MM.1S (cell line): ENCODE data around the gene CEP63.

Source experiments
- DNase-seq: peaks from one replicate; pipeline ENCODE4 v3.0.0-alpha.2; 2015
- H2AFZ ChIP-seq: fragments of 300-600 bp; sonication (generic); 2 replicates; pipeline ENCODE4 v1.6.0; 2016; ENCODE audit warnings: antibody characterized with exemption, low read length
- H3F3A ChIP-seq: fragments of 300-600 bp; sonication (generic); 2 replicates; pipeline ENCODE4 v1.6.1; 2016; ENCODE audit warnings: mild to moderate bottlenecking, antibody characterized with exemption, low read length, moderate library complexity, mixed read lengths; ENCODE audit not compliant: insufficient read depth
- H3K27ac ChIP-seq: fragments of 300-600 bp; sonication (generic); 2 replicates; pipeline ENCODE4 v1.5.1; 2016; ENCODE audit warnings: mild to moderate bottlenecking, low read length
- H3K27me3 ChIP-seq: fragments of 300-600 bp; sonication (generic); replicated peaks from 2 replicates; pipeline ENCODE4 v1.6.0; 2016; ENCODE audit warnings: low read length; ENCODE audit not compliant: insufficient read depth
- H3K36me3 ChIP-seq: fragments of 300-600 bp; sonication (generic); replicated peaks from 2 replicates; pipeline ENCODE4 v1.6.1; 2016; ENCODE audit warnings: mild to moderate bottlenecking, low read length, mixed read lengths; ENCODE audit not compliant: insufficient read depth
- H3K4me1 ChIP-seq: fragments of 300-600 bp; sonication (generic); 2 replicates; pipeline ENCODE4 v1.6.1; 2016; ENCODE audit warnings: low read length, mixed read lengths
- H3K4me2 ChIP-seq: fragments of 300-600 bp; sonication (generic); 2 replicates; pipeline ENCODE4 v1.6.0; 2016; ENCODE audit warnings: low read depth, low read length
- H3K4me3 ChIP-seq: fragments of 300-600 bp; sonication (generic); 2 replicates; pipeline ENCODE4 v1.5.1; 2016; ENCODE audit warnings: low read length, mixed read lengths
- H3K79me2 ChIP-seq: fragments of 300-600 bp; sonication (generic); 2 replicates; pipeline ENCODE4 v1.6.1; 2016; ENCODE audit warnings: mixed run types, low read length, mixed read lengths
- H3K9ac ChIP-seq: fragments of 300-600 bp; sonication (generic); 2 replicates; pipeline ENCODE4 v1.6.1; 2016; ENCODE audit warnings: low read length, mixed read lengths
- H3K9me2 ChIP-seq: fragments of 300-600 bp; sonication (generic); replicated peaks from 2 replicates; pipeline ENCODE4 v1.6.1; 2016; ENCODE audit warnings: mild to moderate bottlenecking, low read length, mixed read lengths; ENCODE audit not compliant: insufficient read depth
- H3K9me3 ChIP-seq: fragments of 300-600 bp; sonication (generic); replicated peaks from 2 replicates; pipeline ENCODE4 v1.6.1; 2016; ENCODE audit warnings: mild to moderate bottlenecking, low read length, mixed read lengths; ENCODE audit not compliant: insufficient read depth
- H4K20me1 ChIP-seq: fragments of 300-600 bp; sonication (generic); 2 replicates; pipeline ENCODE4 v1.6.1; 2016; ENCODE audit warnings: mild to moderate bottlenecking, low read length, moderate library complexity, mixed read lengths; ENCODE audit not compliant: insufficient read depth
- CTCF ChIP-seq: fragments of 300-600 bp; sonication (generic); IDR thresholded peaks from 2 replicates; pipeline ENCODE4 v1.5.1; 2016; ENCODE audit warnings: antibody characterized with exemption, low read length, mixed read lengths
- EZH2 ChIP-seq: fragments of 300-600 bp; sonication (generic); optimal IDR thresholded peaks from 2 replicates; pipeline ENCODE3; 2017; ENCODE audit warnings: low read depth, mild to moderate bottlenecking, antibody characterized with exemption, low read length, mixed read lengths
- EZH2phosphoT487 ChIP-seq: fragments of 300-600 bp; sonication (generic); IDR thresholded peaks from 2 replicates; pipeline ENCODE4 v1.6.1; 2018; ENCODE audit warnings: antibody characterized with exemption, low read length

Gene CEP63

GRCh38 chr3:134602440-134602814 is 116.6 kb downstream of the CEP63 start:
- H3K79me2 ChIP-seq, result no peaks in the 10 kb centered on the region
- no peaks in the 10 kb centered on the region for H3K27me3 ChIP-seq
- TF ChIP-seq EZH2phosphoT487 (no peak), EZH2 (no peak), CTCF (no peak)
- H3K4me3 ChIP-seq, result no peak overlapping the region
- H2AFZ ChIP-seq, result no peak overlapping the region
- no peaks in the 10 kb centered on the region for H3F3A ChIP-seq
- no peak overlapping the region for H3K27ac ChIP-seq
- H3K9me3 ChIP-seq, result no peaks in the 10 kb centered on the region
- no peaks in the 10 kb centered on the region for H3K9me2 ChIP-seq
- H3K9ac ChIP-seq, result no peak overlapping the region
- no peaks in the 10 kb centered on the region for H4K20me1 ChIP-seq
- no peaks in the 10 kb centered on the region for H3K36me3 ChIP-seq
- no peak for DNase-seq
- H3K4me1 ChIP-seq, result peaks cover 6% of the 10 kb centered on the region
- H3K4me2 ChIP-seq, result no peak overlapping the region

GRCh38 chr3:134603480-134603879 is 117.6 kb downstream of the CEP63 start:
- peaks cover 6% of the 10 kb centered on the region for H3K4me1 ChIP-seq
- no peak overlapping the region for H3K9ac ChIP-seq
- H2AFZ ChIP-seq, result no peak overlapping the region
- no peaks in the 10 kb centered on the region for H3K27me3 ChIP-seq
- no peak overlapping the region for H3K4me3 ChIP-seq
- TF ChIP-seq EZH2phosphoT487, result no peak
- no peak for TF ChIP-seq EZH2
- no peak for TF ChIP-seq CTCF
- H3K9me2 ChIP-seq, result no peaks in the 10 kb centered on the region
- H3F3A ChIP-seq, result no peaks in the 10 kb centered on the region
- H3K9me3 ChIP-seq, result no peaks in the 10 kb centered on the region
- H3K4me2 ChIP-seq, result no peak overlapping the region
- H3K79me2 ChIP-seq, result no peaks in the 10 kb centered on the region
- no peaks in the 10 kb centered on the region for H3K36me3 ChIP-seq
- no peak overlapping the region for H3K27ac ChIP-seq
- no peak for DNase-seq
- no peaks in the 10 kb centered on the region for H4K20me1 ChIP-seq

- no peak overlapping the region for H2AFZ ChIP-seq
- H3K4me2 ChIP-seq, result no peak overlapping the region
- no peaks in the 10 kb centered on the region for H3K36me3 ChIP-seq
- no peaks in the 10 kb centered on the region for H3K79me2 ChIP-seq
- H4K20me1 ChIP-seq, result no peaks in the 10 kb centered on the region
- H3K27me3 ChIP-seq, result no peaks in the 10 kb centered on the region
- H3K27ac ChIP-seq, result no peak overlapping the region
- H3K9ac ChIP-seq, result no peak overlapping the region
- H3F3A ChIP-seq, result no peaks in the 10 kb centered on the region
- H3K9me2 ChIP-seq, result no peaks in the 10 kb centered on the region
- peaks cover 6% of the 10 kb centered on the region for H3K4me1 ChIP-seq
- no peak for DNase-seq
- TF ChIP-seq CTCF (no peak), EZH2 (no peak), EZH2phosphoT487 (no peak)
- H3K9me3 ChIP-seq, result no peaks in the 10 kb centered on the region
- H3K4me3 ChIP-seq, result no peak overlapping the region
These were observed 118.1 kb downstream of the CEP63 start for GRCh38 chr3:134603956-134604355.
